SK-N-SH (cell line): ENCODE data around the gene ZNRD2. TPM values are rescaled to one million over a fixed set of nuclear protein-coding genes. Genes with fewer than 3 reads are reported as not detected.
A peak's percentile ranks its signal among the peaks of the same experiment; 100 is the strongest.

Experiments used
- CTCF ChIA-PET: fragments of 300-600, 350-600 bp; formaldehyde crosslinking; extraction: SDS; loops from one replicate; lab custom pipeline; 2021; lab: Yijun Ruan, JAX
- POLR2A ChIA-PET: fragments of 350-600 bp; sonication (Branson Sonifier 250); formaldehyde crosslinking; extraction: SDS; loops from one replicate; lab custom pipeline; 2020; ENCODE audit warnings: antibody characterized with exemption, inconsistent platforms; lab: Yijun Ruan, JAX
- DNase-seq: peaks from one replicate; pipeline ENCODE4 v3.0.0; 2012
- H2AFZ ChIP-seq: fragments of 200-600 bp; sonication (generic); 2 replicates; pipeline ENCODE4 v1.8.1; 2016; ENCODE audit warnings: antibody characterized with exemption, mild to moderate bottlenecking, low read depth
- H3F3A ChIP-seq: fragments of 200-600 bp; sonication (generic); replicated peaks from 2 replicates; pipeline ENCODE3; 2016; ENCODE audit warnings: antibody characterized with exemption, mild to moderate bottlenecking; ENCODE audit not compliant: insufficient read depth
- H3K27ac ChIP-seq, 2 experiments: fragments of 200-500 bp in 1 of 2; fragments of 200-600 bp in 1 of 2; sonication (Bioruptor generic) in 1 of 2; sonication (generic), shearing (Covaris generic) in 1 of 2; 2 replicates each; pipeline versions ENCODE4 v1.5.1 to v1.6.1; 2014 to 2016; ENCODE audit warnings: low read depth in 2 of 2, inconsistent platforms in 1 of 2, low read length in 1 of 2, mild to moderate bottlenecking in 1 of 2, mixed read lengths in 1 of 2
- H3K27me3 ChIP-seq: fragments of 200-600 bp; sonication (generic), shearing (Covaris generic); 2 replicates; pipeline ENCODE4 v1.6.1; 2016; ENCODE audit warnings: mixed run types; ENCODE audit not compliant: insufficient read depth
- H3K36me3 ChIP-seq, 2 experiments: fragments of 200-500 bp in 1 of 2; fragments of 200-600 bp in 1 of 2; sonication (Bioruptor generic) in 1 of 2; sonication (generic) in 1 of 2; replicated peaks in 1 of 2; 2 replicates each; pipeline versions ENCODE3 to v1.5.1; 2014 to 2016; ENCODE audit warnings: low read length in 1 of 2, mild to moderate bottlenecking in 1 of 2; ENCODE audit not compliant: insufficient read depth in 2 of 2, control insufficient read depth in 1 of 2
- H3K4me1 ChIP-seq, 2 experiments: fragments of 200-500 bp in 1 of 2; fragments of 200-600 bp in 1 of 2; sonication (Bioruptor generic) in 1 of 2; sonication (generic), shearing (Covaris generic) in 1 of 2; 2 replicates each; pipeline versions ENCODE4 v1.5.1 to v1.6.1; 2014 to 2016; ENCODE audit warnings: low read depth in 1 of 2, low read length in 1 of 2, mixed run types in 1 of 2; ENCODE audit not compliant: insufficient read depth in 2 of 2, control insufficient read depth in 1 of 2
- H3K4me2 ChIP-seq: fragments of 200-600 bp; sonication (generic), shearing (Covaris generic); 2 replicates; pipeline ENCODE4 v1.6.1; 2017; ENCODE audit warnings: mixed run types
- H3K4me3 ChIP-seq, 2 experiments: fragments of 200-500 bp in 1 of 2; fragments of 200-600 bp in 1 of 2; sonication (Bioruptor generic) in 1 of 2; sonication (generic), shearing (Covaris generic) in 1 of 2; 2 replicates each; pipeline versions ENCODE4 v1.5.1 to v1.8.1; 2014 to 2016; ENCODE audit warnings: low read depth in 2 of 2, inconsistent platforms in 1 of 2, low read length in 1 of 2, mild to moderate bottlenecking in 1 of 2, mixed read lengths in 1 of 2, moderate library complexity in 1 of 2
- H3K79me2 ChIP-seq: fragments of 200-600 bp; sonication (generic); 2 replicates; pipeline ENCODE4 v1.8.1; 2017; ENCODE audit warnings: mild to moderate bottlenecking; ENCODE audit not compliant: insufficient read depth
- H3K9ac ChIP-seq: fragments of 200-600 bp; sonication (generic); 2 replicates; pipeline ENCODE4 v1.6.1; 2017; ENCODE audit warnings: mixed run types
- H3K9me2 ChIP-seq: fragments of 200-600 bp; sonication (generic); 2 replicates; pipeline ENCODE4 v1.6.1; 2017; ENCODE audit warnings: mixed run types
- H3K9me3 ChIP-seq: fragments of 200-600 bp; sonication (generic); 2 replicates; pipeline ENCODE4 v1.6.1; 2017; ENCODE audit warnings: mixed run types, mild to moderate bottlenecking, moderate library complexity
- H4K20me1 ChIP-seq: fragments of 200-600 bp; sonication (generic); 2 replicates; pipeline ENCODE4 v1.6.1; 2017; ENCODE audit warnings: mild to moderate bottlenecking, mixed run types; ENCODE audit not compliant: insufficient read depth
- EP300 ChIP-seq, 2 experiments: IDR thresholded peaks; 2 replicates each; pipeline versions ENCODE4 v1.4.0 to v1.6.1; 2012; ENCODE audit warnings: borderline replicate concordance in 1 of 2, low read depth in 1 of 2, low read length in 1 of 2
- FOXM1 ChIP-seq: IDR thresholded peaks from 2 replicates; pipeline ENCODE4 v1.4.0; 2012; ENCODE audit warnings: low read depth, mild to moderate bottlenecking
- GABPA ChIP-seq: IDR thresholded peaks from 2 replicates; pipeline ENCODE4 v1.4.0; 2012; ENCODE audit warnings: low read depth, mild to moderate bottlenecking
- GATA2 ChIP-seq: sonication (generic); formaldehyde crosslinking; IDR thresholded peaks from 2 replicates; pipeline ENCODE4 v1.5.0; 2020; ENCODE audit warnings: mild to moderate bottlenecking, missing genetic modification reagents
- JUND ChIP-seq: IDR thresholded peaks from 2 replicates; pipeline ENCODE4 v1.4.0; 2012
- MXI1 ChIP-seq: IDR thresholded peaks from 2 replicates; pipeline ENCODE4 v1.6.1; 2012; ENCODE audit warnings: mild to moderate bottlenecking, low read depth, low read length, improper control_type of control experiment
- PBX3 ChIP-seq: IDR thresholded peaks from 2 replicates; pipeline ENCODE4; 2012
- POLR2AphosphoS5 ChIP-seq: IDR thresholded peaks from 2 replicates; pipeline ENCODE4 v1.6.1; 2012; ENCODE audit warnings: low read depth, low read length
- RAD21 ChIP-seq: IDR thresholded peaks from 2 replicates; pipeline ENCODE4 v1.6.1; 2012; ENCODE audit warnings: mild to moderate bottlenecking, low read length
- RCOR1 ChIP-seq: fragments of 150-350 bp; IDR thresholded peaks from 2 replicates; pipeline ENCODE4 v1.6.1; 2017; ENCODE audit warnings: antibody characterized with exemption, low read length
- REST ChIP-seq: IDR thresholded peaks from 2 replicates; pipeline ENCODE4 v1.6.1; 2012; ENCODE audit warnings: mild to moderate bottlenecking, low read depth, low read length, moderate library complexity
- RFX5 ChIP-seq: IDR thresholded peaks from 2 replicates; pipeline ENCODE4 v1.6.1; 2012; ENCODE audit warnings: mild to moderate bottlenecking, improper control_type of control experiment, low read length
- RXRA ChIP-seq: IDR thresholded peaks from 2 replicates; pipeline ENCODE4 v1.4.0; 2012; ENCODE audit warnings: low read depth, mild to moderate bottlenecking, borderline replicate concordance
- TAF1 ChIP-seq: IDR thresholded peaks from 2 replicates; pipeline ENCODE4 v1.6.1; 2012; ENCODE audit warnings: low read depth, mild to moderate bottlenecking, low read length, moderate library complexity, borderline replicate concordance
- TEAD4 ChIP-seq: IDR thresholded peaks from 2 replicates; pipeline ENCODE4 v1.4.0; 2012; ENCODE audit warnings: mild to moderate bottlenecking, borderline replicate concordance; ENCODE audit not compliant: insufficient read depth
- USF1 ChIP-seq: IDR thresholded peaks from 2 replicates; pipeline ENCODE4 v1.4.0; 2012; ENCODE audit warnings: low read depth, borderline replicate concordance
- USF2 ChIP-seq: fragments of 150-350 bp; IDR thresholded peaks from 2 replicates; pipeline ENCODE4 v1.6.1; 2017; ENCODE audit warnings: antibody characterized with exemption, low read length, low read depth, borderline replicate concordance
- WGBS: methylation state at CpG from one replicate; pipeline ENCODE4 v1.1.6; 2017; ENCODE audit warnings: low lambda C conversion rate; 5-methylcytosine and 5-hydroxymethylcytosine counted together
- polyA plus RNA-seq, 3 experiments: library from polyadenylated mRNA; depleted of rRNA; stranded (reverse); fragments of >200 nt; gene quantifications; 2 replicates each; pipeline ENCODE4 v1.2.3, GENCODE V29; 2012

Gene ZNRD2
- polyA plus RNA-seq, 1 of the 3 experiments (the other 2 are of a cell fraction) = 78.1 TPM

GRCh38 chr11:65595131-65595530 lies 24.9 kb downstream of the ZNRD2 start:
- POLR2A ChIA-PET = interaction anchor here (0.6 to 3.1 kb wide), 4 partner anchors 10 to 179 kb away, joined by 3 to 15 read pairs (median 4); no protein-coding TSS in a partner anchor
- Histone ChIP-seq H3K9ac (no peak overlapping the region), H3K4me2 (no peak overlapping the region)
- CTCF ChIA-PET = interaction anchor here (0.9 to 12.8 kb wide), 9 partner anchors 10 to 219 kb away, joined by 3 to 216 read pairs (median 13); partner anchors contain the start of genes EHBP1L1, FAM89B, MAP3K11 and ZNRD2
- no peak for TF ChIP-seq REST
- TF ChIP-seq, all 33 proteins: peak for 0
- Histone ChIP-seq H3K4me1 (peaks cover 0 to 12% of the 10 kb centered on the region in 2 experiments; a peak in 1 of 4 replicates), H3K27ac (no peak overlapping the region; a peak in 1 of 4 replicates), H3K9me3 (no peaks in the 10 kb centered on the region), H4K20me1 (no peaks in the 10 kb centered on the region), H3K4me3 (no peak overlapping the region), H3K36me3 (peaks cover 12 to 32% of the 10 kb centered on the region in 2 experiments), H3K27me3 (no peaks in the 10 kb centered on the region), H3F3A (peaks cover 9% of the 10 kb centered on the region), H2AFZ (no peak overlapping the region), H3K9me2 (no peaks in the 10 kb centered on the region), H3K79me2 (no peaks in the 10 kb centered on the region)
- DNase-seq = peak; percentile 38
- 80% methylated on average over 1 of the region's 3 CpGs for WGBS

- no peaks in the 10 kb centered on the region for H3K79me2 ChIP-seq
- WGBS = 88% methylated on average over 9 of the region's 12 CpGs
- H4K20me1 ChIP-seq = no peaks in the 10 kb centered on the region
- H3K9me2 ChIP-seq = no peaks in the 10 kb centered on the region
- H3K27ac ChIP-seq = no peak within 1 kb of the TSS; a peak in 1 of 4 replicates
- peak; percentile 43 for DNase-seq
- peaks cover 12 to 29% of the 10 kb centered on the region in 2 experiments for H3K36me3 ChIP-seq
- no peak within 1 kb of the TSS for H3K4me3 ChIP-seq
- no peak for TF ChIP-seq FOXM1
- TF ChIP-seq MXI1 = no peak
- TF ChIP-seq GATA2 (CRISPR knock-in tag) = no peak
- TF ChIP-seq PBX3 = no peak
- no peak for TF ChIP-seq RCOR1
- no peak for TF ChIP-seq RXRA
- no peak for TF ChIP-seq EP300 (IDR thresholded peaks at IDR 0.05; ENCODE audit: borderline replicate concordance in 1 of 2, low read depth in 1 of 2, low read length in 1 of 2)
- no peak for TF ChIP-seq GABPA
- no peak for TF ChIP-seq TAF1
- TF ChIP-seq RAD21 = no peak
- no peak for TF ChIP-seq USF1
- TF ChIP-seq USF2 = no peak
- no peak for TF ChIP-seq TEAD4
- TF ChIP-seq RFX5 = no peak
- no peak for TF ChIP-seq POLR2AphosphoS5
- no peak for TF ChIP-seq JUND
- H3K9me3 ChIP-seq = no peaks in the 10 kb centered on the region
- H3K9ac ChIP-seq = no peak within 1 kb of the TSS
- H3K4me1 ChIP-seq = peaks cover 0 to 12% of the 10 kb centered on the region in 2 experiments; a peak in 1 of 4 replicates
- ChIA-PET POLR2A (interaction anchor here (0.6 to 3.1 kb wide), 4 partner anchors 9 to 179 kb away, joined by 3 to 15 read pairs (median 4); no protein-coding TSS in a partner anchor), CTCF (interaction anchor here (0.9 to 12.8 kb wide), 8 partner anchors 9 to 55 kb away, joined by 3 to 216 read pairs (median 14); partner anchors contain the start of genes EHBP1L1, FAM89B, MAP3K11 and ZNRD2)
- no peak within 1 kb of the TSS for H2AFZ ChIP-seq
- H3F3A ChIP-seq = peaks cover 4% of the 10 kb centered on the region
- H3K27me3 ChIP-seq = no peaks in the 10 kb centered on the region
- no peak within 1 kb of the TSS for H3K4me2 ChIP-seq
These were observed 25.4 kb downstream of the ZNRD2 start, which contains the start of gene KCNK7 for GRCh38 chr11:65595543-65596281. TSS of gene KCNK7 (minus strand) at chr11:65595800. CDS start at chr11:65595772, 28 bp downstream.
